SW480 (cell line): ENCODE results near the gene WFS1.
A peak's percentile ranks its signal among the peaks of the same experiment; 100 is the strongest.

Experiments
- DNase-seq: peaks from one replicate; pipeline ENCODE4 v3.0.0-alpha.2; 2016; ENCODE audit warnings: low spot score

Gene WFS1

DNA sequence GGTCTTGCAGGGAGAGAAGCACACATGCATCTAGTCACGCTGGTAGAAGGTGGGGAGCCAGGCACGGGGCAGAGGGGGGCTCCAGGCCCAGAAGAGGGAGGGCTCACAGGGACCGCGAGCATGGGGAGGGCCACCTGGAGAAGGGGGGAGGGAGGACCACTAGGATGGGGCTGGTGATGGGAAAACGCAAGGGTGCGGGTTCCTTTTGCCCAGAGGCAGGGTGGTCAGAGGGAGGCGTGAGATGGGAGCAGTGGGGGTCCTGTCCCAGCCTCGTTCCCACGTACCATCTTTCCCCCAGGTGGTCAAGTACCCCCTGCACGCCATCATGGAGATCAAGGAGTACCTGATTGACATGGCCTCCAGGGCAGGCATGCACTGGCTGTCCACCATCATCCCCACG, 30.7 kb downstream of the WFS1 start:
- no peak for DNase-seq

DNA sequence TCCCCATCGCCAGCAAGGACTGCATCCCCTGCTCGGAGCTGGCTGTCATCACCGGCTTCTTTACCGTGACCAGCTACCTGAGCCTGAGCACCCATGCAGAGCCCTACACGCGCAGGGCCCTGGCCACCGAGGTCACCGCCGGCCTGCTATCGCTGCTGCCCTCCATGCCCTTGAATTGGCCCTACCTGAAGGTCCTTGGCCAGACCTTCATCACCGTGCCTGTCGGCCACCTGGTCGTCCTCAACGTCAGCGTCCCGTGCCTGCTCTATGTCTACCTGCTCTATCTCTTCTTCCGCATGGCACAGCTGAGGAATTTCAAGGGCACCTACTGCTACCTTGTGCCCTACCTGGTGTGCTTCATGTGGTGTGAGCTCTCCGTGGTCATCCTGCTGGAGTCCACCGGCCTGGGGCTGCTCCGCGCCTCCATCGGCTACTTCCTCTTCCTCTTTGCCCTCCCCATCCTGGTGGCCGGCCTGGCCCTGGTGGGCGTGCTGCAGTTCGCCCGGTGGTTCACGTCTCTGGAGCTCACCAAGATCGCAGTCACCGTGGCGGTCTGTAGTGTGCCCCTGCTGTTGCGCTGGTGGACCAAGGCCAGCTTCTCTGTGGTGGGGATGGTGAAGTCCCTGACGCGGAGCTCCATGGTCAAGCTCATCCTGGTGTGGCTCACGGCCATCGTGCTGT, 31.5 kb downstream of the WFS1 start:
- DNase-seq = no peak

DNA sequence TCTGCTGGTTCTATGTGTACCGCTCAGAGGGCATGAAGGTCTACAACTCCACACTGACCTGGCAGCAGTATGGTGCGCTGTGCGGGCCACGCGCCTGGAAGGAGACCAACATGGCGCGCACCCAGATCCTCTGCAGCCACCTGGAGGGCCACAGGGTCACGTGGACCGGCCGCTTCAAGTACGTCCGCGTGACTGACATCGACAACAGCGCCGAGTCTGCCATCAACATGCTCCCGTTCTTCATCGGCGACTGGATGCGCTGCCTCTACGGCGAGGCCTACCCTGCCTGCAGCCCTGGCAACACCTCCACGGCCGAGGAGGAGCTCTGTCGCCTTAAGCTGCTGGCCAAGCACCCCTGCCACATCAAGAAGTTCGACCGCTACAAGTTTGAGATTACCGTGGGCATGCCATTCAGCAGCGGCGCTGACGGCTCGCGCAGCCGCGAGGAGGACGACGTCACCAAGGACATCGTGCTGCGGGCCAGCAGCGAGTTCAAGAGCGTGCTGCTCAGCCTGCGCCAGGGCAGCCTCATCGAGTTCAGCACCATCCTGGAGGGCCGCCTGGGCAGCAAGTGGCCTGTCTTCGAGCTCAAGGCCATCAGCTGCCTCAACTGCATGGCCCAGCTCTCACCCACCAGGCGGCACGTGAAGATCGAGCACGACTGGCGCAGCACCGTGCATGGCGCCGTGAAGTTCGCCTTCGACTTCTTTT, 32.2 kb downstream of the WFS1 start:
- DNase-seq = no peak

DNA sequence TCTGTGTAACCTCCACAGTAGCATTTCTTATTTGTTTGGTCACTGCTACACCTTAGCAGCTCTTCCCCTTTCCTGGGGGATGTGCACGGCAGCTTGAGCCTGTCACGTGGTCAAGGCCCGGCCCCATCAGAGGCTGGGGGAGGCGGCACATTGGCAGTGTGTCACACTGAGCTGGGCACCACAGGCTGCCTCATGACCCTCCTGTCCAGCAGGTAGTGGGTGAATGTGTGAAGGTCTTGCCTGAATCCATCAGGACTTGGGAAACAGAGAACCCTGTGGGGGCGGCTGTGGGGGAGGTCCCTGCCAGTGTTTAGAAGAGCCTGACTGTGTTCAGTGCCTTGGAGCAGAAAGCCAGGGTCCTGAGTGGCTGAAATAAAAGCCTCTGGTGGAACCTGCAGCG, 33.2 kb downstream of the WFS1 start:
- no peak for DNase-seq

DNA sequence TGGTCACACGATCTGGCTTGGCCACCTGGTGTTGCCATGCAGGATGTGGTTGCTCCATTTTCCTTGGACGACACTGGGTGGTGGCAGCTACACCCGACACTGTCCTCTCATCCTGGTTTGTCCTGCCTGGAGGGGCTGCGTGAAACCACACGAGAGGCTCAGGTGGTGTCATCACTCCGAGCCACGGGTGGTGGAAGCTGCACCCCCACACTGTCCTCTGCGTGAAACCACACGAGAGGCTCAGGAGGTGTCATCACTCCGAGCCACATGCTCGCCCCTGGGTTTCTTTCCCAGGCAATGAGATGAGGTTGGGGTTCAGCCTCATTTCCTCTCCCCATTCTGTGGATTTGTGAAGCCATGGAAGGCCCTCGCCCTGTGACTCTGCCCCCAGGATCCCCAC, 34.3 kb downstream of the WFS1 start:
- DNase-seq = no peak

DNA sequence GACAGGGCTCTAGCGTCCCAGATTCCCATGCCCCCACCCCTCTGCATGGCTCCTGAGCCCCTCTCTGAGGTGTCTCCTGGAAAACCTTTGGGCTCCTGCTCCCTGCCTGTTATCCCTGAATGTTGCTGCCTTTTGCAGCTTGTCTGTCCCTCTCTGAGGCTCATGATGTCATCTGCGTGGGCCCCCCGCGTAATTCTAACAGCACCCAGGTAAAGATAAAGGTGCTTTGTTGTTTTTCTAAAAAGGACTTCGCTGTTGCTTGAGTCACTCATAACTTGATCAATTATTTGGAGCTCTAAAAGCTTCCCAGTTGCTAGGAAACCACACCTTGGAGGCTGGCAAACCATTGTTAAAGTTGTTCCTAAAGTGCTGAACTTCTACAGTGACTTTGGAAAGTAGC, 36.6 kb downstream of the WFS1 start:
- no peak for DNase-seq

DNA sequence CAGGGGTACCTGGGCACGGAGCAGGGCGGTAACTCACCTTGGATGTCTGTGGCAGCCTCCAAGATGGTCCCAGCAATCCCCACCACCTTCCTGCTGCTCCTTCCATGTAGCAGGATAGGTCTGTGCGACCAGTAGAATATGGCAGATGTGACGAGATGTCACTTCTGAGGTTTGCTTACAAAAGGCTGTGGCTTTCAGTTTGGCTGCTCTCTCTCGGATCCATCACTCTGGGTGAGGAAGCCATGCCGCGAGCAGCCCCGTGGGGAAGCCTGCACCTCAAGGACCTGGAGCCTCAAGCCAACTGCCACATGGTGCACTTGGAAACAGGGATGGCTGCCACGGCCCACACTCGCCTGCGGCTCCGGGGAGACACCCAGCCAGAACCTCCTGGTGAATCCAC, 37.6 kb downstream of the WFS1 start:
- no peak for DNase-seq

DNA sequence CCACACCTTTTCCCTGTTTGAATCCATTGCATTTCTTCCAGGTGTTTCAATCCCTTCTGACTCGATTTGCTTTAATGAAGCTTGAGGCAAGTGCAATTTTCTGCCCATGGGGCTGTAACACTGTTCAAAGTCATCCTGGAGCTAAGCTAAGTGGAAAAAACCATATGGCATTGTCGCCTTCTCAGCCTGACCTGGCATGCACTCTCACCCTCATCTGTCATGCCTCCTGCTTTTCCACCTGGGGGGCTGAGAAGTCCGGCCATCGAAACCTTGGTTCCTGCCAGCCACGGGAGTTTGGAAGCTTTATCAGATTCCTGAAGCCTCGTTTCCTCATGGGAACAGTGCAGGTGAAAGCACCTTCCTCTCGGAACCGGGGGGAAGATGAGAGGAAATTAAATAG, 38.2 kb downstream of the WFS1 start:
- no peak for DNase-seq

DNA sequence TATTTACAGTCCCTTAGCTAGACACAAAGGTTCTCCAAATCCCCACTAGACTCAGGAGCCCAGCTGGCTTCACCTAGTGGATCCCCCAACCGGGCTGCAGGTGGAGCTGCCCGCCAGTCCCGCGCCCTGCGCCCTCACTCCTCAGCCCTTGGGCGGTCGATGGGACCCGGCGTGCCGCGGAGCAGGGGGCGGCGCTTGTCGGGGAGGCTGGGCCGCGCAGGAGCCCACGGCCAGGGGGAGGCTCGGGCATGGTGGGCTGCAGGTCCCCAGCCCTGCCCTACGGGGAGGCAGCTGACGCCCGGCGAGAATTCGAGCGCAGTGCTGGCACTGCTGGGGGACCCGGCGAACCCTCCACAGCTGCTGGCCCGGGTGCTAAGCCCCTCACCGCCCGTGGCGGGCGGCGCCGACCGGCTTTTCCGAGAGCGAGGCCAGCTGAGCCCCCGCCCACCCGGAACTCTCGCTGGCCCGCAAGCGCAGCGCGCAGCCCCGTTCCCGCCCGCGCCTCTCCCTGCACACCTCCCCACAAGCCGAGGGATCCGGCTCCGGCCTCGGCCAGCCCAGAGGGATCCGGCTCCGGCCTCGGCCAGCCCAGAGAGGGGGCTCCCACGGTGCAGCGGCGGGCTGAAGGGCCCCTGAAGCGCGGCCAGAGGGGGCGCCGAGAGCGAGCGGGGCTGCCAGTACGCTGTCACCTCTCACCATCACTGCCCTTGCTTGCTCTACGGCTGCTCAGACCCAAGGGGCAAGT, 39.4 kb downstream of the WFS1 start:
- no peak for DNase-seq

DNA sequence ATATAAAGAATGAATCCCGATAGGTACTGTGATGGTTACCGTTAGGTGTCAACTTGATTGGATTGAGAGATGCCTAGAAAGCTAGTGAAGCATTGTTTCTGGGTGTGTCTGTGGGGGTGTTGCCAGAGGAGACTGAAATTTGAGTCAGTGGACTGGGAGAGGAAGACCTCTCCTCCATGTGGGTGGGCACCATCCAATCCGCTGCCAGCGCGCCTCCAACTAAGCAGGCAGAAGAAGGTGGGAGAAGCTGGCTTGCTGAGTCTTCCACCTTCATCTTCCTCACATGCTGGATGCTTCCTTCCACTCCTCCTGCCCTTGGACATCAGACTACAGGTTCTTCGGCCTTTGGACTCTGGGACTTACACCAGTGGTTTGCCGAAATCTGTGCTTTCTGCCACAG, 40.1 kb downstream of the WFS1 start:
- DNase-seq = no peak

DNA sequence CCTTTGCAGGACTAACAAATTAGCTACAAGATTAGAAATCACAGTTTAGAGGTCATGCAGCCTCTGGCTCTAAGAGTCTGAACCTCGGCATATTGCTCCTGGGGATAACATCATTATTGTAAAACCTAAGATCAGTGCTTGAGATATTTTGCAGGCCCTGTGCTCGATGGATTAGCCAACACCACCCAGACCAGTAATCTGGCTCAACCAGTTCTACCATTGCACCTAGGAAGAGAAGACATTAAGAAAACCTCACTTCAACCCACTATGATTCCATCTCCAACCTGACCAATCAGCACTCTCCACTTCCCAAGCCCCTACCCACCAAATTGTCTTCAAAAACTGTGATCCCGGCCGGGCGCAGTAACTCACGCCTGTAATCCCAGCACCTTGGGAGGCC, 43.6 kb downstream of the WFS1 start:
- no peak for DNase-seq

DNA sequence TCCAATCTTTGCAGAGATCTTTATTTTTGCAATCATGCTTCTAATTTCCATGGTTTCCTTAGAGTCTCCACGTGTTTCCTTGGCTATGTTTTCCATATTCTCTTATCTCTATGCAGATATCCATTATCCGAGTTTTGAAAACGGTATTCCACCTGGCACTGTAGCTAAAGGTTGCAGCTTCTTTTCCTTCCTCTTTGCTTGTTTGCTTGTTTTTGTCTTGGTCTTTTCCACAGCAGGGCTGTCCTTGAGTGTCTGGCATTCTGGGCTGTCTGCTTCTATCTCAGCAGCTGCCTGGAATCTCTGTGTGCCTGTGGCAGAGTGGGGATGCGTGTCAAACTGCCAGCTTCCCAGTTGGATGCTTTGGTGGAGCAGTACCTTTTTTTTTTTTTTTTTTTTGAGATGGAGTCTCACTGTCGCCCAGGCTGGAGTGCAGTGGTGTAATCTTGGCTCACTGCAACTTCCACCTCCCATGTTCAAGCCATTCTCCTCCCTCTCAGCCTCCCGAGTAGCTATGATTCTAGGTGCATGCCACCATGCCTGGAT, 46.9 kb downstream of the WFS1 start:
- DNase-seq = no peak

DNA sequence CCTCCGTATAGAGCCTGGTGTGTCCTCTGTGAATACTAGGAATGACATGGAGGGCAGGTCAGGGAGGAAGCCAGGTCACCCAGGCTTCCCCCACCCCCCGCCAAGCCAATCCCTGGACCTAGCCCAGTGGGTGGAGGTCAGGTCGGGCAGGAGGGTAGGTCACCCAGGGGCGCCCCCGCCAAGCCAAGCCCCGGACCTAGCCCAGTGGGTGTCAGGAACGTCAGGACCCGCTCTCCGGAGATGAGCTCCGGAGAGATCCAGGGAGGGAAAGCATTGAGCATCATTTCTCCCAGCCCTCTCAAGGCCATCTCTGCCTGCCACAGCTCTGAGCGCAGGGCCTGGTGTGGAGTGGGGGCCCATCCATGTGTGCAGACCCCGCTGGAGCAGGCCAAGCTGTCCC, 48.6 kb downstream of the WFS1 start:
- DNase-seq = no peak

DNA sequence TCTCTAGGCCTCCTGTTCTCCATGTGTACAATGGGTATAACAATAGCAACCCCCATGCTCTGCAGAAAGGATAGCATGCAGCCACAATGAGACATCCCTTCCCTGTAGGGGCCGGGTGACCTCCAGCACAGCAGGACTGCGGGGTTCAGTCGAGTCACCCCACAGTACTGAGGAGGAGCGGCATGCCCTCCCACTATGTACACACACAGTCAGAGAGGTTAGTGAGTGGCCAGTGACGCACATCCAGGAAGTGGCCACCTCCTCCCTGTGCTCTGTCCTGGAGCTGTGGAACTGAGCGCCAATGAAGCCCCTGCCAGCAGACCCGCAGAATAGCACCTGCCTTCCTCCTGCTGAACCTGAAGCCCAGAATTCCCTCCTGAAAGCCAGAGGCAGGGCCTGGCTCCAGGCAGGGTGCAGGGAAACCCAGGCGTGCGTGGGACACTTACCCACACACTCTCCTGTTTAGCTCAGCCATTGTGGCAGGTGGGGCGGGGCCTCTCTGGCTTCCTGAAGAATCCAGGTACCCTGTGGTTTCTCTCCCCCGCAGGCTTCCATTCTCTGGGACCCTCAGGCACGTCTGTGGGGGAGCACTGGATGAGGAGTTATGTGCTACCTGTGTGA, 50.0 kb downstream of the WFS1 start:
- no peak for DNase-seq

DNA sequence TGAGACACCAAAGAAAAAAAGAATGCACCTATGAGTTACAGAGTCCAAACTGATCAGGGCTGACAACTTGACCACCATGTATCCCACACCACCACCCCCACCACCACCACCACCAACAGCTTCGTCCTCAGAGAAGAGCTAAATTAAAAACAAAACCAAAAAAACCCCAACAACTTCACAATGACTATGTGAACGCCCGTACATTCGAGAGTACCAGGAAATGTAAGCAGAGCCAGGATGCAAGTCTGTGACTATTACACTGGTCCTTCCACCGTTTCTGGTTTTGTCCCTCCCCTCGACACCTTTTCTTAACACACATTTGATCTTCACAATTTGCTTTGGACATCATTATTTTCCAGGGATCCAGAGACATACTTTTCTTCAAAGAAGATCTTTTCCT, 51.0 kb downstream of the WFS1 start:
- no peak for DNase-seq

DNA sequence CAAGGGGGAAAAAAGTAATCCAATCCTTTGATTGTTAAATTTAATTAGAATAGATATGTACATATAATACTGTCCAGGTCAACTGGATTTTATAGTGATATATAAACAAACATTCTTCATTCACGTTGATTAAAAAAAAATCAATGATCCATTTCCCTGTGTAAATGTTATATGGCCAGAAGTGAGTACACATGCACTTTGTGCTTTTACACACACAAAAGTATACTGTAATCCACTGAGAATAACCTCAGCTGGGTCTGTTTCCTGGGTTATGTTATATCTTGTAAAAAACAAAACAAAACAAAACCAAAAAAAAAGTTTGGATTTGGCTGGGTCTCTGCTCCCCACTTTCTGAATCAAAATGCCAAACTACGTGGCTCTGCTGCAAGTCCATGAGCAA, 51.7 kb downstream of the WFS1 start:
- no peak for DNase-seq

DNA sequence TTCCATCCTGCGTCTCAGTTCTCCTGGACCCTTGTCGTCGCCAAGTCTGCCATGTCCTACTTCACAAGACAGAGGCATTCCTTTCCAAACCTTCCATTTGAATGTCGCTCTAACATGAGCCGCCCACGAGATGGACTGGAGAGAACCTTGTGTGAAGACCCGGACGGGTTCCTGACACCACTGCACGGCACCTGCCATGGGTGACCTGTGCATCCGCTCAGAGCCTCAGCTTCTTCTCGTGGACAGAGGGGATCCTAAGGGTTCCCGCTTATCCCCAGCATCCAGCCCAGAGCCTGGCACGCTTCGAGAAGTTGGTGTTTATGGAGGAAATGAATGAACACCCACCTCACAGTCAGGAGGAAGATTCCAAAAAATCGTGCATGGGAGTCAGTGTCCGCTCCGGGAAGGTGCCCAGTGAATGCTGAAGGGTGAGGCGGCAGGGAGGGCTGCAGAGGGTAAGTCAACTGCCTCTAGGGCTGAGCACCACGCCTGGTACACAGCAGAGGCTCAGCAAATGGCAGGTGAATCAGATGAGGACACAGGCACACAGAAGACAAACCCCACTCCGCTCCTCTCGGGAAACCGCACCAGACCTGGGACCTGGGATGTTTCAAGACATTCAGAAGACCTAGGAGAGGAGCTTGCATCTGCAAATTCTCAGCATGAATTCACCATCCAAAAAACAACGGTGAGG, 52.6 kb downstream of the WFS1 start:
- peak; percentile 58 for DNase-seq

DNA sequence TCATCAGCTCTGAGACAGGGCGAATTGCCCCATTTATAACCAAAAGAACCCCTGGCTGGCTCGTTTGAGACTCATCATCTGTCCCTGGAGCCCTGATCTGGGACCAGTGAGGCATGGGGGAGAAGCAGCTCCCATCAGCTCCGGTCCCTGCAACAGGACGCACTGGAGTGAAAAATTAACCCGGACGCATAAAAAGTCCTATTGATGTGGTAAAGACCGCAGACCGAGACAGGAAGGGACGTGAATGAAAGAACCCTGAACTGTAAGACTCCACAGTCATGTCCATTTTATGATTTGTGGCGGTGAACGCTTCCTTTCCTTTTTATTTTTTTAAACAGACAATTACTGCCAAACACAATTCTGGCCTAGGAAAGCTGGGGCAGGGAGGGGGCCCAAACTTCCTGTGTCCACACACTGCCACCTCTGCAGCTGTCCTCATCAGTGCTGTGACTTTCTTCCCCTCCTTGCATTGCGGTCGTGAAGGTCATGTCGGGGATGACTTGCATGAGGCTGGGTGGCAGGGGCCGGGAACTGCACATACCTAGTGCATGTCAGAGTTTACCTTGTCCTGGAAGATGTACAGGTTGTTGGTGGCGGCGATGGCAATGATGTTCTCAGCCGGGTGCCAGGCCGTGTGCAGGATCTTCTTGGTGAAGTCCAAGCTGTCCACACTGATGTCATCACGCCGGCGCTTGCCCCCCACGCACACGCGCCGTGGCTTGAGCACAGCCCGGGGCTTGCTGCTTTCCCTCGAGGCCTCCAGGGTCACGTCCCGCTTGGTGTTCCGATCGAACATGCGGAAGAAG, 53.3 kb downstream of the WFS1 start:
- peak; percentile 98 for DNase-seq

DNA sequence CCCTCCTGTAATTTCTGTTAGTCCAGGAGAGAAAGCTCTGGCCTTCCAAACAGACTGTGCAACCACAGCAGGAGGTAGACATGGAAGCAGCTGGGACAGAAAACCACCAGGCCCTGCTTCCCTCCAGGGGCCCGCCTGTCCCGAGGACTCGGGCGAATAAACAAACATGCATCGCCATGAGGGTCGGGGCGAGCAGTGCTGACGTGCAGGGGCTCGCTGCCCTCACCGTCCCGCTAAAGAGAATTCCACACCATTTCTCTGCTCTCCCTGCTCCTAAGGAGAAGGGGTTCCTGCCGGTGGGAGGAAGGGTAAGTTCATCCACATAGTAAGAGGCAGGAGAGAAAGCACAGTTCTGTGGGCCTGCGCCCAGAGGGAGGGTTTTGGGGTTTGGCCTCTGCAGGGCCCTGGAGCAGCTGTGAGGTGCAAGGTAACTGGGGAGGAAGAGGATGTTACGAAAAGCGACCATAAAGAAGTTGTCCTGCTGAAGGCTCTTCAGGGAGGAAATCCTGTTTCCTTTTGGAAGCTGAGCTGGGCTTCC, 54.9 kb downstream of the WFS1 start:
- peak; percentile 13 for DNase-seq

DNA sequence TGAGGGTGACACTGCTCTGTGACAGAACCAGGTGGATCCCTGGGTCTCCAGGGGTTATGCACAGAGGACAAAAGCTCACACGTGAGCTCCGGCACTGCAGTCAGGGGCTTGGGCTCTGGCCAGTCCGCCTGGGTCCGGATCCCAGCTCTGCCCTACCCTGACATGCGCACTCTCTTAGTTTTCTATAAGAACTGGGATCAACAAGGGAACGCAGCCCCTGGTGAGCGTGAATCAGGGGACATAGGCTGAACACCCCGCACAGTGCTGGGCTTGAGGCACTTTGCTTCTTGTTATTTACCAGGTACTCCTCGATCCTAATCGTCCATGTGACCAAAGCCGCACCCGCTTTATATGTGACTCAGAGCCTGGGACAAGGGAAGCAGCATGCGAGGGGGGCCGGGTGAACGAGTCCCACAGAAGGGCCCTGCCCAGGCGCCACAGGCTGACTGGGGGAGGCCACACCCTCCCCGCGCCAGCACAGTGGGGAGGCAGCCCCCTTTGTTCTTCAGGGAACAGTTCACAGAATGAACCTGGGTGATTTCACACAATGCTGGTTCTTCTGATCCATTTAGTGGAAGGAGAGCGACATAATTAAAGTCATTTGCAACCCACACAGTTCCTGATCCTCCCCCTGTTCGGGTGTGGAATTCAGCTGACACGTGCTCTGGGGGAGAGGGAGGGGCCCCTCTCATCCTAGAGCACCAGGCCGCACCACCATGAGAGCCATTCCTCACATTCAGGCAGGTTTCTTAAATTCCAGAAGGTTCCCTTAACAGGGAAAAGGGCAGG, 55.5 kb downstream of the WFS1 start:
- DNase-seq = peak; percentile 97
